ENCODE measurements around the gene AKR1C2.
"Not testable (repeated sequence)": the region's sequence is repeated elsewhere in the genome, so short reads cannot be mapped to it uniquely, and the experiment has no call there.

AKR1C2 gene

DNA sequence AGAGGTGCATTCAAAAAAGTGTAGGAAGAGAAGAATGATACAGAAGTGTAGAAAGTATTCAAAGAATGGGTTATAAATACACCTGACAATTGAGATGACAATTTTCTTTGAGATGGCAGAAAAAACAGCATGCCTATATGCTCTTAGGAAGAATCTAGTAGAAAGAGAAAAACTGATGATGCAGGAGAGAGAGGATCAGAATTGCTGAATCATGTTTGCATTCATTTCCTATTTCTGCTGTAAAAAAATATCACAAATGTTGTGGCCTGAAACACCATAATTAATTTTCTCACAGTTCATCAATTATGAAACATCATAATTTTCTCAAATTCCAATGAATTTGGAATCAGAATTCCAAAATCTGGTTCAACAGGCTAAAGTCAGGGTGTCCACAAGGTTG is 50.3 kb downstream of the AKR1C2 start:
- DNase-seq = no peak

GRCh38 chr10:4951512-4952162 is 52.0 kb downstream of the AKR1C2 start:
- not testable (repeated sequence) for DNase-seq

DNA sequence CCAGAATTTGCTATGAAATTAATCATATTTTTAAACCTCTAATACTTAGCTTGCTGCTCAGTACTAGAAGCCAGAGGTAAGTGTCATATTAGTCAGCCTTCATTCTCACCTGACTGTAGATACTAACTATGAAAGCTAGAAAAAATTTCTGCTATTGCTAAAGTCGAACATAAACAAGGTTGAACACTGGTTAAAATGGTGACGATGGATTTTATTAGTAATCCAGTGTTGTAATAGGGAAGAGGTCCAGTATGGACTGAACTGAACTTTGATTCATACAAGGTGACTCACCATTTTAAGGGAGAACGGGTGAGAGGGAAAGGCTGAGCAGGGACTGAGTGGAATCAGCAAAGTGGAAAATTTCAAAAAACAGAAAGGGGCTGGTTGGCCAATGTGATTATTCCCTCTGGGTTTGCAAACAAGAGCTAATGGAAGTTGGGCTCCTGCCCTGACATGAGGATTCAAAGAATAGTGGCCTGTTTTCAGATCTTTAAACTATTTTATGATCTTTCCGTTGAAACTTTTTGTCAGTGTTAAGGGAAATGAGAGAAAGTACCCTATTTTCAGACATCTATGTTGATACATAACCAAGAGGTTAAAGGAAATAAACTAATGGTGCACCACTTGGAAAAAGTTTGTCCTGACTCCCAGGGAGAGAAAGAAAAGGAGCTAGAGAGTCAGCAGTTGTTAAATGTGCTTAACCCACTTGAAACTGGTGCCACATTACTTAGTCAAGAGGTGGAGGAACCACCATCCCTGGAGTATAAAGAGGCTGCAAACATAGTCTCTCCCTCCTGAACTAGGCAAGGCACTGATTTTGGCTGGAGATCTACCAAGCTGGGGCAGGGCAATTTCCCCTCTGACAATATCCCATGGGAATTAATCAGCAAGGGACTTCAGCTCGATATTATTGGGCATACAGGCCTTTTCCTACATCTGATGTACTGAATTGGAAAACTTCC is 55.7 kb downstream of the AKR1C2 start:
- no peak for DNase-seq

- DNase-seq = no peak
Observed at GRCh38 chr10:4947039-4947634, 56.5 kb downstream of the AKR1C2 start.

DNA sequence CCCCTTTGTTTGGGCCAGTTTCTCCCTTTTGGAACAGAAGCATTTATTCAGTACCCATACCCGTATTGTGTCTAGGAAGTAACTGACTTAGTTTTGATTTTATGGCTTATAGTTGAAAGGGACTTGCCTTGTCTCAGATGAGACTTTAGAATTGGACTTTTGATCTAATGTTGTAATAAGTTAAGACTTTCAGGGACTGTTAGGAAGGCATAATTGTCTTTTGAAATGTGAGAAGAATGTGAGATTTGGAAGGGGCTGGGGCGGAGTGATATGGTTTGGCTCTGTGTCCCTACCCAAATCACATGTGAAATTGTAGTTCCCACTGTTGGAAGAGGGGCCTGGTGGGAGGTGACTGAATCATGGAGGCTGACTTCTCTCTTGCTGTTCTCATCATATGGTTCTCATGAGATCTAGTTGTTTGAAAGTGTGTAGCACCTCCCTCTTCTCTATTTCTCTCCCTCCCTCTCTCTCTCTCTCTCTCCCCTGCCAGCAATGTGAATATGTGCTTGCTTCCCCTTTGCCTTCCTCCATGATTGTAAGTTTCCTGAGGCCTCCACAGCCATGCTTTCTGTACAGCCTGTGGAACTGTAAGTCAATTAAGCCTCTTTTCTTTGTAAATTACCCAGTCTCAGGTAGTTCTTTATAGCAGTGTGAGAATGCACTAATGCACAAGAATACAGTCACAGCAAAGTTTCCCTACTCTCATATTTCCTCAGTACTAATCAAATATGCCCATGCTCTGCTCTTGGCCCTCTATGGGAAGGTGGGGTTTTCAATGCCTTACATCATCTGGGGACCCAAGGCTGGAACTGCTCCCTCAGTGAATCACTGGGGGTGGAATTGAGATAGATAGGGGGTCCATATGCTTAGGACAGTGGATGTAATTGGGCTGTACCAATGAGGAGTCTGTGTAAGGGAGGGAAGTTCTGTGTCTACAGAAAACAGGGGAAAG is 57.6 kb downstream of the AKR1C2 start:
- no peak for DNase-seq

DNA sequence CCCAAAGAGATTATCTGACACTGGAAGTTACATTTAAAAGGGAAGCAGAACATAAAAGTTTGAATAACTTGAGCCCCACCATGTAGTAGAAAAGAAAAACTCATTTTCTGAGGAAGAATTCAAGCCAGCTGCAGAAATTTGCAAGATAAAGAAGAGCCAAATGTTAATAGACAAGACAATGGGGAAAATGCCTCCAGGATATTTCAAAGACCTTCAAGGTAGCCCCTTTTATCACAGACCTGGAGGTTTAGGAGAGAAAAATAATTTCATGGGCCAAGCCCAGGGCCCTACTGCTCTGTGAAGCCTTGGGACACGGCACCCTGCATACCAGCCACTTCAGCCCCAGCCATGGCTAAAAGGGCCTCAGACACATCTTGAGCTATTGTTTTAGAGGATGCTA is 58.8 kb downstream of the AKR1C2 start:
- no peak for DNase-seq

- DNase-seq = no peak
Observed at GRCh38 chr10:4943821-4944220, 59.8 kb downstream of the AKR1C2 start.

DNA sequence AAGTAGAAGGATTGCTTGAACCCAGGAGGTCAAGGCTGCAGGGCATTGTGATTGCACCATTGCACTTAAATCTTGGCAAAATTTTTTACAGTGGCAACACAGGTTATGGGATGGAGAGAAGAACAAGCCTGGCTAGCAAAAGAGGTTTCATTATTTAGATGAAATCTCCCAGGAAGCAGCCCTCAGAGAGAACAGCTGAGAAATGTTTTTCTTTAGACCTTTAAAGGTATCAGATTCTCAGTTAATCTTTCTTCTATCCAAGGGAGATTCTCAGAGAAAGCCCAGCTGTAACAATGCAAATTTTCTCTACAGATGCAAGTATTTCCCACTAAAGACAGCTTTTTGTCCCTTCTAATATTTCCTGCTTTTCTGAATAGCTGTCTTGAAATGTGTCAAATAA is 60.2 kb downstream of the AKR1C2 start:
- not testable (repeated sequence) for DNase-seq

- DNase-seq = not testable (repeated sequence)
Observed at GRCh38 chr10:4942931-4943330, 60.7 kb downstream of the AKR1C2 start.

- no peak for DNase-seq
Observed at GRCh38 chr10:4941540-4942330, 61.9 kb downstream of the AKR1C2 start.

GRCh38 chr10:4940909-4941308 is 62.7 kb downstream of the AKR1C2 start:
- not testable (repeated sequence) for DNase-seq

- DNase-seq = not testable (repeated sequence)
Observed at GRCh38 chr10:4940073-4940428, 63.6 kb downstream of the AKR1C2 start.

DNA sequence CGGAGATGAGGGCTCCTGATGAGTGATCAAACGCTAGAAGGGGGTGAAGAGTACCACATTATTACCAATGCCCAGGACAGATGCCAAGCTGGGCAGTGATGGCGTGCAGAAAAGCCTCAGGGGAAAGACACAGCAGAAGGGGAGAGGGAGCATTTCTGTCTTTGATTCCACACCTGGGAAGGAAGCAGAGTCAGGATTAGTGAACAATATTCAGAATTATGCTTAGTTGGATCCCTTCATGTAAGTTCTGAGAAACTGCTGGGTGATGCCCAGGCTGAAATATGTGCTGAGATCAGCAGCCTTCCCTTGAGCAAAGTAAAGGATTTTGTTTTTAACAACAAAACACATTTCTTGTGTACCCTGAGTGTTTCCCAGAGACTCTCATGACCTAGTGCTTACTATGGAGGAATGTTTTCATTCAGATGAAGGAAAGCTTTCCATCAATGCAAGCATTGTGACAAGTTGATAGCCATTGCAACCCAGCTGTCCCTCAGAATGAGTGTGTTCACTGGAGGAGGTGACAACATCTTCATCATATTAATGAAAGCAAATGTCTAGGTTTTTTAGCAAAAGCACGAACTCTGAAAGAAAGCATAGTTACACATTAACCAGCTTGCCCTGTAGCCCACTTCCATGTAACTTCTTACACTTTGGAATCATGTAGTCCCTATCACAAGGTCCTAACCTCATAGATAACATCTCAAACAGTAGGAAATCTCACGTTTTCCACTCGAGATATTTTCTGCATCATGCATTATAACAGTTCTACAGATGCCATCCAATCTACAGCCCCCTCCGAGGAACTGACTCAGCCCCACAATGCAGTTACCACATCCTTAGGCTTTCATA is 64.2 kb downstream of the AKR1C2 start:
- no peak for DNase-seq

Data from activated CD4-positive, alpha-beta T cell treated with anti-CD3 and anti-CD28 coated beads, Interleukin-2, amount 50 U/mL, for 48 hours (primary cell).